Measurements from ENCODE around the gene MTCL1.

MTCL1 gene

GRCh38 chr18:8766559-8767293, 61.4 kb downstream of the MTCL1 start:
- no peak for DNase-seq (ENCODE audit: insufficient read length, low spot score)
- FAIRE-seq = no peak

- FAIRE-seq (no peak), DNase-seq (ENCODE audit: insufficient read length, low spot score) (no peak)
Observed at GRCh38 chr18:8767340-8767739, 62.0 kb downstream of the MTCL1 start.

- no peak for FAIRE-seq
- no peak for DNase-seq (ENCODE audit: insufficient read length, low spot score)
Observed at GRCh38 chr18:8769509-8770095, 64.2 kb downstream of the MTCL1 start.

- FAIRE-seq (no peak), DNase-seq (ENCODE audit: insufficient read length, low spot score) (no peak)
Observed at GRCh38 chr18:8770657-8771056, 65.3 kb downstream of the MTCL1 start.

- FAIRE-seq = no peak
- DNase-seq (ENCODE audit: insufficient read length, low spot score) = no peak
Observed at GRCh38 chr18:8771930-8772329, 66.6 kb downstream of the MTCL1 start.

GRCh38 chr18:8773980-8774379, 68.6 kb downstream of the MTCL1 start:
- FAIRE-seq (no peak), DNase-seq (ENCODE audit: insufficient read length, low spot score) (no peak)

- DNase-seq (ENCODE audit: insufficient read length, low spot score) (no peak), FAIRE-seq (no peak)
Observed at GRCh38 chr18:8776013-8776943, 70.9 kb downstream of the MTCL1 start.

GRCh38 chr18:8777846-8778245, 72.5 kb downstream of the MTCL1 start:
- no peak for FAIRE-seq

GRCh38 chr18:8778386-8778785, 73.0 kb downstream of the MTCL1 start:
- FAIRE-seq (no peak), DNase-seq (ENCODE audit: insufficient read length, low spot score) (no peak)

More at GRCh38 chr18:8777846-8778245, 72.5 kb downstream of the MTCL1 start:
- no peak for DNase-seq (ENCODE audit: insufficient read length, low spot score)

- DNase-seq (ENCODE audit: insufficient read length, low spot score) = no peak
- no peak for FAIRE-seq
Observed at GRCh38 chr18:8778824-8779223, 73.5 kb downstream of the MTCL1 start.

- no peak for FAIRE-seq
- no peak for DNase-seq (ENCODE audit: insufficient read length, low spot score)
Observed at GRCh38 chr18:8779251-8779650, 73.9 kb downstream of the MTCL1 start.

GRCh38 chr18:8780227-8780626, 74.9 kb downstream of the MTCL1 start:
- no peak for DNase-seq (ENCODE audit: insufficient read length, low spot score)
- no peak for FAIRE-seq

- no peak for FAIRE-seq
Observed at GRCh38 chr18:8781671-8782070, 76.3 kb downstream of the MTCL1 start.

GRCh38 chr18:8783335-8783993, 78.1 kb downstream of the MTCL1 start:
- no peak for DNase-seq (ENCODE audit: insufficient read length, low spot score)
- FAIRE-seq = no peak

More at GRCh38 chr18:8781671-8782070, 76.3 kb downstream of the MTCL1 start:
- no peak for DNase-seq (ENCODE audit: insufficient read length, low spot score)

GRCh38 chr18:8783994-8784530, 78.7 kb downstream of the MTCL1 start:
- FAIRE-seq (no peak), DNase-seq (ENCODE audit: insufficient read length, low spot score) (no peak)

- FAIRE-seq = no peak
- DNase-seq (ENCODE audit: insufficient read length, low spot score) = no peak
Observed at GRCh38 chr18:8785261-8785660, 79.9 kb downstream of the MTCL1 start.

GRCh38 chr18:8785855-8786482, 80.6 kb downstream of the MTCL1 start:
- FAIRE-seq = no peak
- no peak for DNase-seq (ENCODE audit: insufficient read length, low spot score)

GRCh38 chr18:8786483-8787370, 81.4 kb downstream of the MTCL1 start:
- DNase-seq (ENCODE audit: insufficient read length, low spot score) (no peak), FAIRE-seq (no peak)

- FAIRE-seq (no peak), DNase-seq (ENCODE audit: insufficient read length, low spot score) (no peak)
Observed at GRCh38 chr18:8787371-8787670, 82.0 kb downstream of the MTCL1 start.
